HT-29 (cell line): Measurements from ENCODE around the gene PGS1. TPM values are rescaled to one million over a fixed set of nuclear protein-coding genes. Genes with fewer than 3 reads are reported as not detected.
"Not testable (repeated sequence)": the region's sequence is repeated elsewhere in the genome, so short reads cannot be mapped to it uniquely, and the experiment has no call there.

Source experiments
- DNase-seq: peaks from one replicate; pipeline ENCODE4 v3.0.0-alpha.2; 2015; ENCODE audit warnings: low spot score
- total RNA-seq: library from RNA; depleted of rRNA; stranded (reverse); fragments of >200 nt; shearing (Covaris generic); gene quantifications from 2 replicates; pipeline ENCODE4 v1.2.3, GENCODE V29; 2014; rRNA removed

Gene PGS1
- 23.0 and 30.7 TPM in 2 replicates for total RNA-seq

- peak; percentile 58 for DNase-seq
Measured at GRCh38 chr17:78378225-78379130, at the start of gene PGS1. Gene PGS1 (plus strand): TSS chr17:78378649. CDS start chr17:78378666, 17 bp downstream.

- DNase-seq = peak; percentile 22
Measured at GRCh38 chr17:78329263-78330059, 49.0 kb upstream of the PGS1 start.

GRCh38 chr17:78330570-78331224 is 47.8 kb upstream of the PGS1 start:
- no peak for DNase-seq

GRCh38 chr17:78331355-78331754 is 47.1 kb upstream of the PGS1 start:
- DNase-seq = not testable (repeated sequence)

- DNase-seq = no peak
Measured at GRCh38 chr17:78332991-78333390, 45.5 kb upstream of the PGS1 start.

- no peak for DNase-seq
Measured at GRCh38 chr17:78335209-78335608, 43.2 kb upstream of the PGS1 start.

GRCh38 chr17:78337244-78338109 is 41.0 kb upstream of the PGS1 start:
- no peak for DNase-seq

GRCh38 chr17:78338486-78339259 is 39.8 kb upstream of the PGS1 start:
- DNase-seq = peak; percentile 23

GRCh38 chr17:78340183-78340955 is 38.1 kb upstream of the PGS1 start:
- no peak for DNase-seq

GRCh38 chr17:78341559-78342448 is 36.6 kb upstream of the PGS1 start:
- DNase-seq = peak; percentile 66

- DNase-seq = no peak
Measured at GRCh38 chr17:78342449-78343186, 35.8 kb upstream of the PGS1 start.

- DNase-seq = no peak
Measured at GRCh38 chr17:78343187-78343542, 35.3 kb upstream of the PGS1 start.

- DNase-seq = peak; percentile 45
Measured at GRCh38 chr17:78343543-78344201, 34.8 kb upstream of the PGS1 start.

GRCh38 chr17:78344666-78345065 is 33.8 kb upstream of the PGS1 start:
- DNase-seq = no peak

GRCh38 chr17:78345172-78345571 is 33.3 kb upstream of the PGS1 start:
- DNase-seq = no peak

GRCh38 chr17:78345791-78346494 is 32.5 kb upstream of the PGS1 start:
- no peak for DNase-seq
